Right lobe of liver (tissue), 4 donors: ENCODE data around the gene MACROD2.

ENCODE experiments used
- CTCF ChIP-seq, 4 donors: fragments of 200-600 bp in 3 of 4; fragments of 450-650 bp in 1 of 4; IDR thresholded peaks; one replicate each; pipeline versions ENCODE4 v1.5.1 to v1.8.0; 2016 to 2022; ENCODE audit warnings: antibody characterized with exemption in 4 of 4, mild to moderate bottlenecking in 2 of 4
- POLR2A ChIP-seq: fragments of 450-650 bp; IDR thresholded peaks from one replicate; pipeline ENCODE4 v1.6.1; 2017; ENCODE audit warnings: antibody characterized with exemption, mild to moderate bottlenecking
- donor health status: DM: no; HTN: no; CAD: no.
- donor health status: DM: no; HTN: no; CAD: no.
- donor health status: DM: no; HTN: yes; CAD: no.

GRCh38 chr20:14510341-14510740 lies 515.0 kb downstream of the MACROD2 start:
- TF ChIP-seq POLR2A (no peak), CTCF (IDR thresholded peaks at IDR 0.05) (no peak)
